GM23248 (cell line): Measurements from ENCODE around the gene TMEM169.

Source experiments
- EZH2 ChIP-seq: fragments of 200-600 bp; sonication (generic); IDR thresholded peaks from 2 replicates; pipeline ENCODE4 v1.6.1; 2018; ENCODE audit warnings: antibody characterized with exemption, mild to moderate bottlenecking; ENCODE audit not compliant: insufficient read depth, poor library complexity, severe bottlenecking
- EZH2phosphoT487 ChIP-seq: fragments of 200-600 bp; sonication (generic); IDR thresholded peaks from 2 replicates; pipeline ENCODE4 v1.6.1; 2018; ENCODE audit warnings: antibody characterized with exemption, moderate library complexity, mild to moderate bottlenecking, low read depth; ENCODE audit not compliant: insufficient read depth

DNA sequence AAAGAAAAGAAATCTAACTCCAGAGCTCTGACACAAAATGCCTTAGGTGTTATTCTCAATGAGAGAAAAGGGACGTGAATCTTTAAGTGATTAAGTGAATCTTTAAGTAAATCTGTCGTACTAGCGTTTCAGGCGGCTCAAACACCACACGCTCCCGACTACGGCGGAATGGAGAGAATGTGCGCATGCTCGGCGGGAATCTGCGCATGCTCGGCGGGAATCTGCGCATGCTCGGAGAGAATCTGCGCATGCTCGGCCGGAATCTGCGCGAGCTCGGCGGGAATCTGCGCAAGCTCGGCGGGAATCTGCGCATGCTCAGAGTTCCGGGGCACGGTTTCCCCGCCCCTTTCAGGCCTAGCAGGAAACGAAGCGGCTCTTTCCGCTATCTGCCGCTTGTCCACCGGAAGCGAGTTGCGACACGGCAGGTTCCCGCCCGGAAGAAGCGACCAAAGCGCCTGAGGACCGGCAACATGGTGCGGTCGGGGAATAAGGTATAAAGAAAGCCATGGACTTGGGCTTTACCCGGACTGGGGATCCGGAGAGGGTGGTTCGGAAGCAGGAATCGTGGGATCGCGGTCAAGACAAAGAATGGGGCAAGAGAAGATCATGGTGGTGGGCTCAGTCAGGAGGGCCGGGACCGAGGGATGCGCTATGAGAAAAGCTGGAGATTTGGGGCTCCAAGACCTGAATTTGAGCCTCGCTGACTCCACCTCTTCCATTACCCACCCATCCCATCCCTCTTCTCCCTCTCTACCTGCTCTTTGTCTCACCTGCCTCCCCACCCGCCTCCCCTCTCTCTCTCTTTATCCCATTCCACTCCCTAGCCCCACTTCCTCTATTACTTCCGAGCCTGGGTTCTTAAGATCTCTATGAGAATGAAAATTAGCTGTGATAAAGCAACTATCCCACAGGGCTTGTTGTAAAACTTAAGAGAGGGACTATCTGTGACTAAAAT lies 27.5 kb downstream of the TMEM169 start, which contains the start of gene XRCC5:
- TF ChIP-seq EZH2phosphoT487 (no peak), EZH2 (no peak)
